ENCODE measurements around the gene DPP10. TPM values are rescaled to one million over a fixed set of nuclear protein-coding genes. Genes with fewer than 3 reads are reported as not detected.

Gene DPP10
- total and polyA plus RNA-seq, 9 donors: 0.12 to 5.9 (median 0.64) TPM; not detected in 3

DNA sequence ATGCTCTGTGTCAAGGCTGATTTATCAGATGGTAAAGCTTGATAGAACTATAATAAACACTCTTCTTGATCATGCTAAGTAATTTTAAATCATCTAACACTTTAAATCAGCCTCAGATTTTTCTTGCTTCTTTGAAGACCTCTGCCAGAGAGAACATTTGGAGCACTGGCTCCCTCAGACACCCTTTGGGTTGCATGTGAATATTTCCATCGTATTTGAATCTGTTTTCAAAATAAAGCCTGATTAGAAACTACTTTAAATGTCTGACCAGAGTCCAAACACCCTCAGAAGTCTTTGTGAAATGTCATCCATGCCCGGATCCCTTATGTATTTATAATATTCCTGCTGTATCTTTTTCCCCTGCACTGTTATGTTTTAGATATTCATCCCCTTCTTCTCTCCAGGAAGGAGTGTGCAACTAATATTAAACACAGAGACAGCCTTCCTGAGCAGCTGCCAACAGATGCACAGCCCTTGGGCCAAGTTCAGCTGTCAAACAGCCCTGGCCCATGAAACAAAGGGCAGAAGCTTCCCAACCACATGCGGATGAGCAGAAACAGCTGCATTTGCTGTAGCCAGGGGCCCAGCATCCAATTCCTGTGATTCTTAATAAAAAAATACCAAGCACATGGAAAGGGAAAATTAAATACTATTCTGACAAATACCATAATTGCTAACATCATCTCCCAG, 46.5 kb downstream of the DPP10 start:
- DNase-seq: peak in 4 of 5 donors; percentile 17 to 55 (median 38)
- intact Hi-C loops (cut with DNase I): no loop called here
- H3K4me3 ChIP-seq: no peak overlapping the region
- H3K9me3 ChIP-seq: no peaks in the 10 kb centered on the region
- no peaks in the 10 kb centered on the region for H3K36me3 ChIP-seq
- TF ChIP-seq POLR2A (IDR thresholded peaks at IDR 0.05): no peak
- TF ChIP-seq EP300 (IDR thresholded peaks at IDR 0.05): no peak
- TF ChIP-seq CTCF (IDR thresholded peaks at IDR 0.05): no peak
- H3K4me1 ChIP-seq (ENCODE audit: insufficient read depth): no peaks in the 10 kb centered on the region
- no peaks in the 10 kb centered on the region for H3K27me3 ChIP-seq
- 8 to 16% (median 11%) methylated on average over 3 of the region's 3 CpGs for WGBS, 3 donors
- no peak overlapping the region for H3K27ac ChIP-seq

DNA sequence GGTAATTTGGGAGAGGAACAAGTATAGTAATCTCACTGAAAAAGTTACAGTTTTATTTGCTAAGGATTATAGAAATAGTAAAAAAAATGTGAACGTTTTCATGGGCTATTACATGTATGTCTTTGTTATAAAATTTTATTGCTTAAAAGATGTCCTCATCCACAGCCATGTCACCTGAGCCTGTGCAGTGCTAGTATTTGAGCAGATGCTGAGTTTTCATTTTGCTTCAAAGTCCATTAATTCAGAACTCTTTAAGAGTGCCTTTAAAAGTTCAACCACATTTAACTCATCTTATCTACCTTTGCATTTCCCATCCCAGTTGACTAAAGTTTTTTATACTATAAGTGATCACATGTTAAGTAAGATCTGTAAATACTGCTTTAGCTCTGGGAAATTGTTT, 52.6 kb downstream of the DPP10 start:
- no peak for DNase-seq
- Histone ChIP-seq H3K9me3 (no peaks in the 10 kb centered on the region), H3K4me1 (ENCODE audit: insufficient read depth) (no peaks in the 10 kb centered on the region), H3K36me3 (no peaks in the 10 kb centered on the region), H3K27me3 (no peaks in the 10 kb centered on the region), H3K27ac (no peak overlapping the region), H3K4me3 (no peak overlapping the region)
- 49 to 57% (median 56%) methylated on average over 1 of the region's 1 CpG for WGBS, 3 donors
- TF ChIP-seq POLR2A (IDR thresholded peaks at IDR 0.05) (no peak), EP300 (IDR thresholded peaks at IDR 0.05) (no peak), CTCF (IDR thresholded peaks at IDR 0.05) (no peak)
- intact Hi-C loops (cut with DNase I): no loop called here

DNA sequence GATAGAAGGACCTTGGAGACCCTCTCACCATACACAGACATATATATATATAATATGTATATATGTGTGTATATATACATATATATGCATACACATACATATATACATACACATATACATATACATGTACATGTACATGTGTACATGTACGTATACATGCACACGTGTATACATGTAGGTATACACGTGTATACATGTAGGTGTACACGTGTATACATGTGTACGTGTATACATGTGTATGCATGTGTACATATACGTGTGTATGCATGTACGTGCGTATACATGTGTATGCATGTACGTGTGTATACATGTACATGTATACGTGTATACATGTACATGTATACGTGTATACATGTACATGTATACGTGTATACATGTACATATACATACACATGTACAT, 54.5 kb downstream of the DPP10 start:
- Histone ChIP-seq H3K4me3 (no peak overlapping the region), H3K4me1 (ENCODE audit: insufficient read depth) (no peaks in the 10 kb centered on the region), H3K36me3 (no peaks in the 10 kb centered on the region), H3K9me3 (no peaks in the 10 kb centered on the region), H3K27ac (no peak overlapping the region), H3K27me3 (no peaks in the 10 kb centered on the region)
- no peak for TF ChIP-seq POLR2A (IDR thresholded peaks at IDR 0.05)
- TF ChIP-seq CTCF (IDR thresholded peaks at IDR 0.05): no peak
- TF ChIP-seq EP300 (IDR thresholded peaks at IDR 0.05): no peak
- intact Hi-C loops (cut with DNase I): no loop called here
- WGBS, 3 donors: 78 to 90% (median 90%) methylated on average over 12 of the region's 12 CpGs
- no peak for DNase-seq

- Histone ChIP-seq H3K4me3 (no peak overlapping the region), H3K36me3 (no peaks in the 10 kb centered on the region), H3K27me3 (no peaks in the 10 kb centered on the region), H3K9me3 (no peaks in the 10 kb centered on the region), H3K4me1 (ENCODE audit: insufficient read depth) (no peaks in the 10 kb centered on the region), H3K27ac (no peak overlapping the region)
- no peak for DNase-seq
- no peak for TF ChIP-seq POLR2A (IDR thresholded peaks at IDR 0.05)
- no peak for TF ChIP-seq EP300 (IDR thresholded peaks at IDR 0.05)
- no peak for TF ChIP-seq CTCF (IDR thresholded peaks at IDR 0.05)
- WGBS, 3 donors: 70 to 76% (median 70%) methylated on average over 4 of the region's 4 CpGs
- intact Hi-C loops (cut with DNase I): no loop called here
Observed at GRCh38 chr2:114499101-114499500, 56.7 kb downstream of the DPP10 start.
